HepG2 (cell line): ENCODE measurements around the gene CDC42BPG. TPM values are rescaled to one million over a fixed set of nuclear protein-coding genes. Genes with fewer than 3 reads are reported as not detected.

Source experiments
- FOXP4 ChIP-seq: sonication (generic); formaldehyde crosslinking; IDR thresholded peaks from 2 replicates; pipeline ENCODE4 v1.4.0; 2020; ENCODE audit warnings: missing genetic modification reagents
- FUBP1 ChIP-seq: sonication (generic); formaldehyde crosslinking; IDR thresholded peaks from 2 replicates; pipeline ENCODE4 v1.5.1; 2020; ENCODE audit warnings: missing genetic modification reagents, mild to moderate bottlenecking, borderline replicate concordance
- KAT2B ChIP-seq: fragments of 150-350 bp; IDR thresholded peaks from 2 replicates; pipeline ENCODE4 v1.6.1; 2014; ENCODE audit warnings: low read depth, low read length, borderline replicate concordance
- MED8 ChIP-seq: sonication (generic); formaldehyde crosslinking; IDR thresholded peaks from 2 replicates; pipeline ENCODE4 v1.8.1; 2023; ENCODE audit warnings: mild to moderate bottlenecking, missing genetic modification reagents; ENCODE audit not compliant: insufficient replicate concordance
- SOX13 ChIP-seq, 3 experiments: fragments of 450-650 bp in 1 of 3; sonication (generic) in 1 of 3; formaldehyde crosslinking in 1 of 3; IDR thresholded peaks in 2 of 3; conservative IDR thresholded peaks in 1 of 3; 2 replicates each; pipeline versions ENCODE4 v1.5.0 to v1.6.1; 2016 to 2020; ENCODE audit warnings: antibody characterized with exemption in 1 of 3, mild to moderate bottlenecking in 1 of 3, missing compliant biosample characterization in 1 of 3, missing genetic modification reagents in 1 of 3, moderate library complexity in 1 of 3
- ZNF12 ChIP-seq: sonication (generic); formaldehyde crosslinking; IDR thresholded peaks from 2 replicates; pipeline ENCODE4 v1.5.0; 2020; ENCODE audit warnings: missing genetic modification reagents
- ZNF230 ChIP-seq: sonication (generic); formaldehyde crosslinking; IDR thresholded peaks from 2 replicates; pipeline ENCODE4 v1.4.0; 2020; ENCODE audit warnings: mild to moderate bottlenecking, missing genetic modification reagents
- ZNF383 ChIP-seq: sonication (generic); formaldehyde crosslinking; IDR thresholded peaks from 2 replicates; pipeline ENCODE4 v1.4.0; 2020; ENCODE audit warnings: missing genetic modification reagents, mild to moderate bottlenecking, borderline replicate concordance
- ZNF768 ChIP-seq: sonication (generic); formaldehyde crosslinking; IDR thresholded peaks from 2 replicates; pipeline ENCODE4 v1.4.0; 2020; ENCODE audit warnings: missing genetic modification reagents
- polyA plus RNA-seq, 8 experiments: library from polyadenylated mRNA; depleted of rRNA in 3 of 8; stranded (reverse) in 7 of 8; unstranded in 1 of 8; fragments of >200 nt; fragmentation: Illumina TruSeq in 4 of 8; extraction: Trizol in 4 of 8; gene quantifications; 2 replicates each; pipeline versions ENCODE4 v1.2.1 to v1.2.3, GENCODE V29; 2011 to 2016; ENCODE audit warnings: low read depth in 4 of 8, missing spikeins in 1 of 8, mixed read lengths in 1 of 8; ENCODE audit not compliant: insufficient read depth in 1 of 8
- total RNA-seq, 5 experiments: library from RNA; depleted of rRNA; stranded (reverse); fragments of >200 nt; fragmentation: Illumina TruSeq; extraction: Trizol; gene quantifications; 2 replicates each; pipeline ENCODE4 v1.2.3, GENCODE V29; 2016; ENCODE audit warnings: low read depth in 1 of 5

CDC42BPG gene
- total and polyA plus RNA-seq, 2 of the 13 experiments (the other 11 are each of a cell fraction or from before 2014, with no cell fraction given), result 0.55 to 1.4 TPM

- TF ChIP-seq FUBP1 (CRISPR knock-in tag) (no peak), ZNF383 (CRISPR knock-in tag) (no peak), ZNF230 (CRISPR knock-in tag) (no peak), KAT2B (no peak), MED8 (CRISPR knock-in tag) (no peak), ZNF768 (CRISPR knock-in tag) (no peak), SOX13 (IDR thresholded peaks at IDR 0.05) (no peak), SOX13 (CRISPR knock-in tag; conservative IDR thresholded peaks at IDR 0.05 in 1 of 2, IDR thresholded peaks at IDR 0.05 in 1 of 2) (no peak), ZNF12 (CRISPR knock-in tag) (no peak), FOXP4 (no peak)
These were observed 4.3 kb downstream of the CDC42BPG start (continued) for GRCh38 chr11:64839887-64840782.
